A673 (cell line): ENCODE data around the gene INHBC.

ENCODE experiments used
- CTCF ChIP-seq: fragments of 300-800, 200-600 bp; sonication (generic); conservative IDR thresholded peaks from 2 replicates; pipeline ENCODE4 v1.5.1; 2017; ENCODE audit warnings: low read depth, mild to moderate bottlenecking, antibody characterized with exemption, low read length, moderate library complexity, mixed read lengths
- EZH2 ChIP-seq: fragments of 200-600 bp; sonication (generic); IDR thresholded peaks from 2 replicates; pipeline ENCODE4 v1.6.1; 2017; ENCODE audit warnings: borderline replicate concordance, low read depth, mild to moderate bottlenecking, mixed read lengths, antibody characterized with exemption, low read length; ENCODE audit not compliant: poor library complexity, severe bottlenecking

GRCh38 chr12:57439762-57440266 is 5.2 kb downstream of the INHBC start:
- TF ChIP-seq CTCF (no peak), EZH2 (no peak)
